Tibial nerve (tissue), 4 donors: ENCODE measurements around the gene NFS1. TPM values are rescaled to one million over a fixed set of nuclear protein-coding genes. Genes with fewer than 3 reads are reported as not detected.

Experiments used
- DNase-seq, 2 donors: peaks; one replicate each; pipeline ENCODE4 v3.0.0-alpha.2; 2019; ENCODE audit warnings: low spot score in 2 of 2
- H3K27ac ChIP-seq, 4 donors: fragments of 200-600 bp; sonication (generic) in 3 of 4; one replicate each; pipeline ENCODE4 v1.5.1; 2017 to 2019; ENCODE audit warnings: mild to moderate bottlenecking in 1 of 4
- H3K27me3 ChIP-seq, 2 donors: fragments of 200-600 bp; sonication (generic) in 1 of 2; one replicate each; pipeline versions ENCODE4 v1.5.1 to v1.6.0; 2017 to 2019
- H3K36me3 ChIP-seq, 3 donors: fragments of 200-600 bp; sonication (generic); one replicate each; pipeline ENCODE4 v1.5.1; 2018 to 2019
- H3K4me1 ChIP-seq, 4 donors: fragments of 200-600 bp; sonication (generic) in 3 of 4; one replicate each; pipeline ENCODE4 v1.5.1; 2017 to 2019
- H3K4me3 ChIP-seq, 4 donors: fragments of 200-600 bp; sonication (generic) in 3 of 4; one replicate each; pipeline ENCODE4 v1.5.1; 2017 to 2019; ENCODE audit warnings: mild to moderate bottlenecking in 1 of 4, moderate library complexity in 1 of 4
- H3K9me3 ChIP-seq, 4 donors: fragments of 200-600 bp; sonication (generic) in 3 of 4; one replicate each; pipeline ENCODE4 v1.5.1; 2017 to 2019
- CTCF ChIP-seq, 5 experiments: fragments of 200-600 bp in 3 of 5; fragments of 450-650 bp in 2 of 5; sonication (generic) in 3 of 5; IDR thresholded peaks; one replicate each; pipeline ENCODE4 v1.5.1; 2016 to 2019; ENCODE audit warnings: antibody characterized with exemption in 5 of 5, mild to moderate bottlenecking in 3 of 5, moderate library complexity in 2 of 5
- EP300 ChIP-seq, 2 donors: sonication (generic); formaldehyde crosslinking; IDR thresholded peaks; one replicate each; pipeline ENCODE4 v1.6.1; 2017; ENCODE audit warnings: antibody characterized with exemption in 2 of 2, mild to moderate bottlenecking in 1 of 2
- POLR2A ChIP-seq, 2 donors: fragments of 450-650 bp; IDR thresholded peaks; one replicate each; pipeline ENCODE4 v1.6.1; 2017; ENCODE audit warnings: antibody characterized with exemption in 2 of 2, mild to moderate bottlenecking in 2 of 2, moderate library complexity in 2 of 2
- WGBS, 2 donors: methylation state at CpG; one replicate each; pipeline ENCODE4 v1.1.5; 2018; 5-methylcytosine and 5-hydroxymethylcytosine counted together
- total RNA-seq, 4 donors: library from RNA; depleted of rRNA; stranded (reverse); fragments of >200 nt; gene quantifications; one replicate each; pipeline ENCODE4 v1.1.0, GENCODE V29; 2016

Gene NFS1
- total RNA-seq, 4 donors from 2014 or later = 17.7 to 64.1 (median 34.5) TPM

DNA sequence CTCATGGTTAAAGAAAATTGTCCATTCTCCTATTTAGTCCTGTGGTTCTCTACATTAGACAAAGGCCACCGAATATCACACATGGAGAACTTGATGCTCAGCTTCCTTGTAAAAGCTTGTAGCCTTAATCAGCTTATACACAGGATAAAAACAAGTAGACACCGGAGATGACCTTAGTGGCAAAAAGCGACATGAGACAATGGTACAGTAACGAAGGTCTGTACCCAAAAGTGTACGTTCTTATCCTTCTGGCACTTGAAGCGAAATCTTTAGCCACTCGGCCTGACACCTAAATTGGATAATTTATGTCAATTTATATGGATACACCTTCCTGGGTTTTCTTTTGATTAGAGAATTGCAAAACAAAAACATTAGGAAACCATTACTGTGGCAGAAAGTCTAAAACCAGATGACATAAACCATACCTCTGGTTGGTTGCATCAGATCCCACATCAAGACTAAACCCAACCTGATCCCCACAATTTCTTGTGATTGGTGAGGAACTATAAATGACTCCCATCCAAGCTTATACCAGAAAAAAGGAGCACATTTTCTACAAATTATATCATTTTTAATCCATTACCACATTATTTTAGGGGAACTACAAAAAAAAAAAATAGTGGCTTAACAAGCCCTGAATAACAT lies 36.8 kb upstream of the NFS1 start:
- WGBS, 2 donors = 45 to 57% methylated on average over 7 of the region's 7 CpGs
- DNase-seq = no peak
- H3K27ac ChIP-seq = peak overlapping the region in 1 of 4 donors; percentile 22
- peaks cover 0 to 87% (median 25%) of the 10 kb centered on the region in 3 donors for H3K36me3 ChIP-seq
- TF ChIP-seq POLR2A (IDR thresholded peaks at IDR 0.05) = no peak
- H3K9me3 ChIP-seq = no peaks in the 10 kb centered on the region
- H3K4me3 ChIP-seq = no peak overlapping the region
- no peaks in the 10 kb centered on the region for H3K27me3 ChIP-seq
- peaks cover 14 to 84% (median 45%) of the 10 kb centered on the region in 4 donors for H3K4me1 ChIP-seq

DNA sequence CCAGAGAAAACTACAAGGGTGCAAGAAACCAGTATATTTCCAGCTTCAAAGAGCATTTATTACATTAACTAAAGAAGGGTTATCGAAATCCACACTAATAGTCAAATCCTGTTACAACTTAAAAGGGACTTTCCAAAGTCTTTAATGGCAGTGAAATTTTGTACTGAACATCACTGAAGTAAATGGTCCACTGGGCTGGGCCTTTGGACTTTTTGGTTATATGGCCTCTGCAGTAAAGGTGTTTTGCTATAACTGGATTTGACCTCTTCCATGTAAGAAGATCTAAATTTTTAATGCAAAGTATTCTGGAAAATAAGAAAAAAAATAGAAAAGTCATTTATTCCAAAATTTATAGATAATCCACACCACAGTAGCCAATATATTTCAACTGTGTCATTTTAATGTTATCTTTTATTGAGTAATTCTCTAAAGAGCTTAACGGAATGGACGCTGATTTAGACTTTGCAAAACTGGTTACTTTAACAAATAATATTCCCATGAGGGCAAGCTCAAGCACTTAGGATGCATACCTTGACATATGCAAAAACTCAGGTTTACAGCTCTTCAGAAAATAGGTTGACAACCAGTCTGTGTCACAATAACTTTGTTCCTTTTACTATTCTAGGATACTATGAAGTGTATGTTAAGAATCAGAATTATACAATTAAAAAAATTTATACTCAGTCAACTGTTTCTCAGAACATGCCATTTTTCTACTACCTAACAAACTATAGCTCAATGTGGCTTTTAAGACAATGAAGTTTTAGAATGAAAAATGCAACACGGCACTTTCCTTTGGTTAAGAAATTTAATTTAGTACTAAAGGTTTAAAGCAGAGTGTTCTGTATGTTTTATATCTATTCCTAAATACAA lies 35.9 kb upstream of the NFS1 start:
- DNase-seq = no peak
- no peak overlapping the region for H3K4me3 ChIP-seq
- H3K27me3 ChIP-seq = no peaks in the 10 kb centered on the region
- no peaks in the 10 kb centered on the region for H3K9me3 ChIP-seq
- peaks cover 0 to 87% (median 34%) of the 10 kb centered on the region in 3 donors for H3K36me3 ChIP-seq
- H3K27ac ChIP-seq = peak overlapping the region in 1 of 4 donors; percentile 22
- TF ChIP-seq POLR2A (IDR thresholded peaks at IDR 0.05) (no peak), EP300 (IDR thresholded peaks at IDR 0.05) (no peak), CTCF (IDR thresholded peaks at IDR 0.05) (no peak)
- H3K4me1 ChIP-seq = peaks cover 14 to 87% (median 43%) of the 10 kb centered on the region in 4 donors
- 59 to 63% methylated on average over 4 of the region's 4 CpGs for WGBS, 2 donors

GRCh38 chr20:35734374-35734773 lies 35.2 kb upstream of the NFS1 start:
- Histone ChIP-seq H3K27ac (no peak overlapping the region), H3K4me3 (no peak overlapping the region), H3K36me3 (peaks cover 0 to 91% (median 37%) of the 10 kb centered on the region in 3 donors), H3K9me3 (no peaks in the 10 kb centered on the region), H3K27me3 (no peaks in the 10 kb centered on the region), H3K4me1 (peaks cover 9 to 86% (median 38%) of the 10 kb centered on the region in 4 donors)
- DNase-seq = no peak
- TF ChIP-seq EP300 (IDR thresholded peaks at IDR 0.05) (no peak), POLR2A (IDR thresholded peaks at IDR 0.05) (no peak)

GRCh38 chr20:35732644-35732982 lies 33.5 kb upstream of the NFS1 start:
- Histone ChIP-seq H3K27me3 (no peaks in the 10 kb centered on the region), H3K4me1 (peaks cover 8 to 85% (median 27%) of the 10 kb centered on the region in 4 donors), H3K27ac (no peak overlapping the region), H3K4me3 (no peak overlapping the region), H3K36me3 (peaks cover 0 to 91% (median 37%) of the 10 kb centered on the region in 3 donors), H3K9me3 (no peaks in the 10 kb centered on the region)
- WGBS, 2 donors = 31 to 34% methylated on average over 1 of the region's 1 CpG
- no peak for TF ChIP-seq POLR2A (IDR thresholded peaks at IDR 0.05)
- no peak for TF ChIP-seq EP300 (IDR thresholded peaks at IDR 0.05)
- no peak for TF ChIP-seq CTCF (IDR thresholded peaks at IDR 0.05)
- DNase-seq = no peak

DNA sequence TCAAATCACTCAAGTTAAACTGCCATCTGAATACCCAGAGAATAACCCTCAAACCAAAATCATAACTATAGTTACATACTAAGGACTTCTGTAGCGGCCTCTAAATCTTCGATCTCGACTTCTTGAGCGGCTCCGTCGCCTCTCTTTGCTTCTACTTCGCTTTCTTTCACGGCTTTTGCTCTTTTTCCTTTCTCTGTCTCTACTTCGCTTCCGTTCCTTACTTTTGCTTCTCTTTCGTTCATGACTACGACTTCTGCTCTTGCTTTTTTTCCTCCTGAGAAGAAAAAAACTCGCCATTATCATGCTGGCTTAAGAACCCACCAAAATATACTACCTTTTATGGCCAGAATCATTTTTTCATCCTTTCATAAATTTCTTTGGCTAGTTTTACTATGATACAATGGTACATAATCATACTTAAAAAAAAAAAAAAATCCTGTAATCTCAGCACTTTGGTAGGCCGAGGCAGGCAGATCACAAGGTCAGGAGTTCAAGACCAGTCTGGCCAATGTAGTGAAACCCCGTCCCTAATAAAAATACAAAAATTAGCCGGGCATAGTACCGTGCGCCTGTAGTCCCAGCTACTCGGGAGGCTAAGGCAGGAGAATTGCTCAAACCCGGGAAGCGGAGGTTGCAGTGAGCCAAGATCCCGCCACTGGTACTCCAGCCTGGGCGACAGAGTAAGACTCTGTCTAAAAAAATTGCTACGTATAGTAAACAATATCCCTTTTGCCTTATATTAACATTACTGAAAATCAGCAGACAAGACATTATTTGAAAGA lies 32.9 kb upstream of the NFS1 start:
- DNase-seq = no peak
- TF ChIP-seq POLR2A (IDR thresholded peaks at IDR 0.05) (no peak), CTCF (IDR thresholded peaks at IDR 0.05) (no peak), EP300 (IDR thresholded peaks at IDR 0.05) (no peak)
- H3K36me3 ChIP-seq = peaks cover 0 to 89% (median 40%) of the 10 kb centered on the region in 3 donors
- WGBS, 2 donors = 82 to 87% methylated on average over 24 of the region's 24 CpGs
- no peaks in the 10 kb centered on the region for H3K9me3 ChIP-seq
- H3K4me1 ChIP-seq = peaks cover 8 to 85% (median 27%) of the 10 kb centered on the region in 4 donors
- H3K27me3 ChIP-seq = no peaks in the 10 kb centered on the region
- H3K4me3 ChIP-seq = no peak overlapping the region
- no peak overlapping the region for H3K27ac ChIP-seq
